HG03432 (cell line): ENCODE data around the gene PYDC2.
"Not testable (repeated sequence)": the region's sequence is repeated elsewhere in the genome, so short reads cannot be mapped to it uniquely, and the experiment has no call there.

ENCODE experiments used
- ATAC-seq: cut with Tn5 transposase; IDR thresholded peaks from one replicate; pipeline ENCODE4 v1.9.1; 2021; ENCODE audit warnings: mild to moderate bottlenecking, moderate library complexity; ENCODE audit not compliant: unreplicated experiment

The PYDC2 gene

GRCh38 chr3:191460360-191460759 lies 603 bp upstream of the PYDC2 start:
- no peak for ATAC-seq

GRCh38 chr3:191470080-191470479 lies 9.1 kb downstream of the PYDC2 start:
- no peak for ATAC-seq

- ATAC-seq: no peak
Observed at GRCh38 chr3:191470545-191470944, 9.6 kb downstream of the PYDC2 start.

GRCh38 chr3:191473661-191474198 lies 12.8 kb downstream of the PYDC2 start:
- no peak for ATAC-seq

GRCh38 chr3:191476066-191476772 lies 15.3 kb downstream of the PYDC2 start:
- no peak for ATAC-seq

- ATAC-seq: not testable (repeated sequence)
Observed at GRCh38 chr3:191483994-191484393, 23.0 kb downstream of the PYDC2 start.

GRCh38 chr3:191484461-191484860 lies 23.5 kb downstream of the PYDC2 start:
- ATAC-seq: no peak

- no peak for ATAC-seq
Observed at GRCh38 chr3:191492601-191493000, 31.6 kb downstream of the PYDC2 start.

GRCh38 chr3:191493336-191493735 lies 32.4 kb downstream of the PYDC2 start:
- ATAC-seq: no peak

GRCh38 chr3:191499307-191500080 lies 38.5 kb downstream of the PYDC2 start:
- no peak for ATAC-seq

GRCh38 chr3:191500892-191501291 lies 39.9 kb downstream of the PYDC2 start:
- ATAC-seq: no peak

GRCh38 chr3:191502583-191502982 lies 41.6 kb downstream of the PYDC2 start:
- ATAC-seq: no peak

- ATAC-seq: no peak
Observed at GRCh38 chr3:191509078-191509477, 48.1 kb downstream of the PYDC2 start.
